Naive thymus-derived CD8-positive, alpha-beta T cell (primary cell): Measurements from ENCODE around the gene TEX53. TPM values are rescaled to one million over a fixed set of nuclear protein-coding genes. Genes with fewer than 3 reads are reported as not detected.

Experiments
- ATAC-seq, 2 donors: fragments of 150-1000 bp; cut with Tn5 transposase in 1 of 2; sonication (Bioruptor Pico), chemical (Tn5 transposase) in 1 of 2; 1 replicate in 1 of 2; 2 replicates in 1 of 2; pipeline ENCODE4 v1.10.0; 2021; ENCODE audit warnings: mild to moderate bottlenecking in 2 of 2, moderate library complexity in 2 of 2
- POLR2A ChIA-PET: fragments of 350-600 bp; sonication (Branson Sonifier 250); formaldehyde crosslinking; loops from one replicate; lab custom pipeline; 2021; ENCODE audit warnings: antibody characterized with exemption; lab: Charles Lee
- DNase-seq, 10 donors: peaks; one replicate each; pipeline versions ENCODE4 v3.0.0 to v3.0.0-alpha.2; 2020 to 2022
- H3K27ac Mint-ChIP-seq, 10 donors: one replicate each; pipeline ENCODE4 v1.8.0; 2020 to 2022; ENCODE audit warnings: mild to moderate bottlenecking in 10 of 10, mixed read lengths in 10 of 10, moderate library complexity in 4 of 10, inconsistent platforms in 1 of 10
- H3K27me3 Mint-ChIP-seq, 5 donors: one replicate each; pipeline ENCODE4 v1.8.0; 2021 to 2022; ENCODE audit warnings: mixed read lengths in 5 of 5
- H3K36me3 Mint-ChIP-seq, 3 donors: one replicate each; pipeline ENCODE4 v1.8.0; 2020 to 2022; ENCODE audit warnings: mixed read lengths in 3 of 3, mild to moderate bottlenecking in 2 of 3, inconsistent platforms in 1 of 3
- H3K4me1 Mint-ChIP-seq, 4 donors: one replicate each; pipeline ENCODE4 v1.8.0; 2021 to 2022; ENCODE audit warnings: mixed read lengths in 4 of 4
- H3K4me3 Mint-ChIP-seq, 10 donors: one replicate each; pipeline ENCODE4 v1.8.0; 2020 to 2022; ENCODE audit warnings: mild to moderate bottlenecking in 10 of 10, mixed read lengths in 10 of 10, moderate library complexity in 6 of 10, inconsistent platforms in 1 of 10
- H3K9me3 Mint-ChIP-seq, 9 donors: one replicate each; pipeline ENCODE4 v1.8.0; 2020 to 2022; ENCODE audit warnings: mixed read lengths in 9 of 9, mild to moderate bottlenecking in 3 of 9, inconsistent platforms in 1 of 9, moderate library complexity in 1 of 9
- polyA plus RNA-seq, 3 donors: library from polyadenylated mRNA; unstranded; fragments of 300-500 nt; fragmentation: Illumina TruSeq; gene quantifications; one replicate each; pipeline ENCODE4 v1.2.3, GENCODE V29; 2021
- total RNA-seq, 8 experiments: library from RNA in 2 of 8; stranded (reverse) in 2 of 8; gene quantifications; one replicate each; pipeline ENCODE4 v1.2.3 and lab custom pipeline; 2021 to 2026

Gene TEX53
- total and polyA plus RNA-seq, 5 experiments from 2014 or later, result not detected

DNA sequence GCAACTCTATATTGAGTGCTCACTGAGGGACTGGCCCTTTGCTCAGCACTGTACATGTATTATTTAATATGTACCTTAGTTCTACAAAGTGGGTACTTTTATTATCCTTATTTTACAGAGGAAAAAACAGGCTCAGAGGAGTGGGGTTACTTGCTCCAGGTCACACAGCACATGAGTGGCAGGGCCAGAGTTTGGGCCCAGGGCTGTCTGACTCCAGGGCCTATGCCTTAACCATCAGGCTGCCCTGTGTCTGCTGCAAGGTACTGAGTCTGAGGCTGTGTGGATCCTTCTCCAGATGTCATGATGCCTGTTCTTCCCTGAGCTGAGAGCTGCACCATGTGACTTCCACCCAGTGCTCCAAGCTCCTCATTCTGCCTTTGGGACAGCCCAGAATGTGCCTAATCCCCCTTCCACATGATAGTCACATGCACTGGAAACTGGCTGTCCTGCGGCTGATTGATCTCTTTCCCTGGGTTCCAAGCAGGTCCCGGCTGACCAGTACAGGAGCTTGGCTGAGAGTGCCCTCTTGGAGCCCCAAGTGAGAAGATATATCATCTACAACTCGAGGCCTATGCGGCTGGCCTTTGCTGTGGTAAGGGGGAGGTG lies 31.1 kb downstream of the TEX53 start:
- Mint-ChIP-seq H3K4me1 (peaks cover 0 to 10% (median 6%) of the 10 kb centered on the region in 4 donors), H3K9me3 (no peaks in the 10 kb centered on the region), H3K4me3 (no peak overlapping the region), H3K36me3 (peaks cover 11 to 82% (median 35%) of the 10 kb centered on the region in 3 donors), H3K27me3 (no peaks in the 10 kb centered on the region), H3K27ac (peak overlapping the region in 3 of 10 donors; percentile 40 to 60 (median 50))
- DNase-seq (no peak), ATAC-seq (no peak)
- POLR2A ChIA-PET, result interaction anchor here (1.0 to 1.6 kb wide), 2 partner anchors 10 to 39 kb away, joined by 3 to 5 read pairs; partner anchors contain the start of gene ATP6V1G1

DNA sequence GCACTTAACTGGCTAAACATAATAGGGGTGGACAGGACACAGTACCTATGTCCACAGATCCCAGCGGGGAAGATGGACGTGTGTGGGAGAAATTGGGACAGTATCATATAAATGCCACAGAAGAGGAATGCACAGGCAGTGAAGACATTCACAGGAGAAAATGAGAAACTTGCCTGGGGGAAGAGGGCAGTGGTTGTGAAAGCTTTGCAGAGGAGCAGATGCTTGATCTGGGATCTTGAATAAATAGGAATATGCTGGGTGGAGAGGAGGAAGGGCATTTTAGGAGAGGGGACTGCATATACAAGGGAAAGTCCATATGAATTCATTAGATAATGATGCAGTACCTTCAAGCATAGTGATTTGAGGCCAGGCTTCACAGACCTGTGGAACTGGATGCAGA lies 32.9 kb downstream of the TEX53 start:
- POLR2A ChIA-PET, result no interaction called here
- Mint-ChIP-seq H3K27me3 (no peaks in the 10 kb centered on the region), H3K4me1 (peaks cover 4 to 13% (median 9%) of the 10 kb centered on the region in 4 donors), H3K9me3 (no peaks in the 10 kb centered on the region), H3K27ac (peak overlapping the region in 2 of 10 donors; percentile 6 to 57), H3K36me3 (peaks cover 11 to 73% (median 37%) of the 10 kb centered on the region in 3 donors), H3K4me3 (no peak overlapping the region)
- ATAC-seq (no peak), DNase-seq (no peak)

DNA sequence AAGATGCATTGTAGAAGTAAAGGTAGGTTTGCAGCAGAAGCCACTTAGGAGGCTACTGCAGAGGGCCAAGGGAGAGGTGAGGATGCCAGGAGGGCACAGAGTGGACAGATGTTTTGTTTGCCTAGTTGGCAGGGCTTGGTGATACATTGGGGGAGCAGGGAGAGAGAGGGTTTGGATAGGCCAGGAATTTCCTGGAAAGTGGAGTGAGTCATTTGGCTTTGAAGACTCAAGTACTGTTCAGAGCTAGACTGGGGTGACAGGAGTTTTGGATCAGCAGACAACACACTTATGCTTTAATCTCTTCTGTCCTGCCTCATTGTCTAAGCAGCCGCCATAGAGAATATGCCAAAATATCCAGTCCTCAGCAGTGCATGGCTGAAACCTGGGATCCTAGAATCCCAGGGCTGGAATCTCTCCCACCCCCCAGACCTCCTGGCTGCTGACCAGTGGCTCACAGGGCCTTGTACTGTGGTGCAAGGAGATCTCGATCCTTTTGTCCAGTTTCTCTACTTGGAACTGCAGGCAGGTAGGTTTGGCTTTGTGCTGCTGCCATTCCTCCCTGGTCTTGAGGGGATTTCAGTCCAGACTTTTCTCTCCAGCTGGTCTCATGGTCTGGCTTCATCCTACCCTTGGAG lies 35.5 kb downstream of the TEX53 start:
- H3K9me3 Mint-ChIP-seq, result no peaks in the 10 kb centered on the region
- H3K27me3 Mint-ChIP-seq, result no peaks in the 10 kb centered on the region
- H3K4me3 Mint-ChIP-seq, result no peak overlapping the region
- ATAC-seq (no peak), DNase-seq (no peak)
- H3K4me1 Mint-ChIP-seq, result peaks cover 15 to 24% (median 20%) of the 10 kb centered on the region in 4 donors
- POLR2A ChIA-PET, result interaction anchor here (1.6 to 2.0 kb wide), 3 partner anchors 10 to 35 kb away, joined by 3 to 7 read pairs (median 5); partner anchors contain the start of genes ATP6V1G1 and TMEM268
- H3K27ac Mint-ChIP-seq, result peak overlapping the region in 5 of 10 donors; percentile 0 to 75 (median 7)
- H3K36me3 Mint-ChIP-seq, result peaks cover 5 to 67% (median 28%) of the 10 kb centered on the region in 3 donors

DNA sequence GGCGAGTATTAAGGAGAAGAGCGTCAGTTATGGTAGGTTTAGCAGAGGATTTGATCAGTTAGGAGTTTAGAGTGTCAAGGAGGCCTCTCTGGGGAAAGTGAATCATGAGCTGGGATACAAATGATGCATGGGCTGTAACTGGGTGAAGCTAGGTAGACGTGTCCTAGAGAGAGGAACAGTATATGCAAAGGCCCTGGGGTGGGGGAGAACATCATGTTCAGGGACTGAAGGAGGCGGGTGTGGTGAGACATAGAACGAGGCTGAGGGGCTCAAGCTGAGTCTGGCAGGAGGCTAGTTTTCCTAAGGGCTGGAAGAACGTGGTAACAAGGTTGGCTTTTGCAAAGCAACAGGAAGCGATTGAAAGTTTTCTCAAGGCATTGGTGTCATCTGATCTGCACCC lies 36.0 kb downstream of the TEX53 start:
- peak overlapping the region in 4 of 10 donors; percentile 0 to 71 (median 32) for H3K27ac Mint-ChIP-seq
- POLR2A ChIA-PET, result interaction anchor here (1.6 to 2.0 kb wide), 3 partner anchors 9 to 34 kb away, joined by 3 to 7 read pairs (median 5); partner anchors contain the start of genes ATP6V1G1 and TMEM268

DNA sequence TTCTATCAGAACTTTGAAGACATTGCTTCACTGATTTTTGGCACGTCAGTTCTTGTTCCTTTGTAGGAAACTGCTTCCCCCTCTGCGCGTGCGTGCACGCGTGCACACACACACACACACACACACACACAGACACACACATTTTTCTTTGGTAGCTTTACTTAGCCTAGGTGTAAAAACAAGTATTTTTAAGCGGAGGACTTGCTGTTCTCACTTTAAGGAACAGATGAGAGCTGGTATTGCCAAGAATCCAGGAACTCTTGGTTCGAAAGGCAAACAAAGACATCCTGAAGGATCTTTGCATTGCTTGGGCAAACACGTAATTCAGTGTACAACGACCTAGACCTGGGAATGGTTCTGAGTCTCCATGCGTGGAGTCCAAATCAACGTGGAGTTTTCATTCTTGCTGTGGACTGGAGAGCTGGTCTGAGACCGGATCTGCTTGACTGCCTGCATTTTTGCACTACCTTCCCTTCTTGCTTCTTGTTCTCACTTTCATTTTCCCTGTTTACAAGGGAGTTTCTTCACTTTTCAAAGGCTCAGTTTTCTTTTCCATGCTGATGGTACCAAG lies 38.3 kb downstream of the TEX53 start:
- DNase-seq (peak in 4 of 10 donors; percentile 10 to 51 (median 20)), ATAC-seq (peak; percentile 29 to 35)
- Mint-ChIP-seq H3K9me3 (no peaks in the 10 kb centered on the region), H3K27me3 (no peaks in the 10 kb centered on the region), H3K4me1 (peaks cover 19 to 47% (median 40%) of the 10 kb centered on the region in 4 donors), H3K36me3 (peaks cover 0 to 47% (median 23%) of the 10 kb centered on the region in 3 donors), H3K27ac (peak overlapping the region; percentile 68 to 96 (median 92)), H3K4me3 (peak overlapping the region; percentile 63 to 93 (median 82))
- POLR2A ChIA-PET, result interaction anchor here (0.6 to 1.1 kb wide), 4 partner anchors 8 to 281 kb away, joined by 3 read pairs; partner anchors contain the start of gene TMEM268

More for the DNA sequence above, 36.0 kb downstream of the TEX53 start:
- Mint-ChIP-seq H3K4me1 (peaks cover 21 to 30% (median 25%) of the 10 kb centered on the region in 4 donors), H3K9me3 (no peaks in the 10 kb centered on the region), H3K27me3 (no peaks in the 10 kb centered on the region), H3K4me3 (no peak overlapping the region), H3K36me3 (peaks cover 5 to 63% (median 25%) of the 10 kb centered on the region in 3 donors)
- DNase-seq (no peak), ATAC-seq (no peak)

DNA sequence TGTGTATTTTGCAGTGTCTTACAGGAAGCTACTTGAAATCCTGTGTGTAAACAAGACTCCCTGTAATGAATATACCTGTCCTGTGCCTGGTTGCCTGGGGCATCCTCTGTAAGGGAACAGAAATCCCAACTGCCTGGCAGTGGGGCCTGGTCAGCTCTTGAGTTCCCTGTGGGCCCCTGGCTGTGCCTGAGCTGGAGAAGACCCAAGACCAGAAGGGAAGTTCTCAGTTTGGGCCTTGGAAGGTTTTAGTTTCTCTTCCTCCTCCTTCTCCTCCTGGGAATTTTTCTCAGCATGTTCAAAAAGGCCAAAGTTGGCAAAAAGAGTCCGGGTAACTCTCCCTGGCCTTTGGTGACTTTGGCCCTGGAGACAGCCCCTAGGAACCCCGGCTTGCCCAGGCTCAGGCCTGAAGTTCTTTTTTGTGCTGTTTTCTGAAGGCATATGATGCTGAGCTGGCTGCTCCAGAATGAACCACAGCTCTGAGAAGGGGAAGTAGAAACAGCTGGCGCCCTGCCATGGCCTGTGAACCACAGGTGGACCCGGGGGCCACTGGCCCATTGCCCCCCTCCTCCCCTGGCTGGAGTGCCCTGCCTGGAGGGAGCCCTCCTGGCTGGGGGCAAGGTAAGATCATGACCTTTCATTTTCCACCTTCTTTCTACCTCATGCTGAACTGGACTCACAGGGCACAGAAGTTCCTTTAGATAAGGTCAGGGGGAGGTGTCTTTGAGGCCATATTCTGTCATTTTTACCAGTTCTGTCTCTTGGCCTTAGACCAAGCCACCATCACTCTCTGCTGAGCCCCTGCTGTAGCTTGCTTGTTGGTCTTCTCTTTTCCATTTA lies 40.7 kb downstream of the TEX53 start:
- ATAC-seq, result peak; percentile 26 to 32

DNA sequence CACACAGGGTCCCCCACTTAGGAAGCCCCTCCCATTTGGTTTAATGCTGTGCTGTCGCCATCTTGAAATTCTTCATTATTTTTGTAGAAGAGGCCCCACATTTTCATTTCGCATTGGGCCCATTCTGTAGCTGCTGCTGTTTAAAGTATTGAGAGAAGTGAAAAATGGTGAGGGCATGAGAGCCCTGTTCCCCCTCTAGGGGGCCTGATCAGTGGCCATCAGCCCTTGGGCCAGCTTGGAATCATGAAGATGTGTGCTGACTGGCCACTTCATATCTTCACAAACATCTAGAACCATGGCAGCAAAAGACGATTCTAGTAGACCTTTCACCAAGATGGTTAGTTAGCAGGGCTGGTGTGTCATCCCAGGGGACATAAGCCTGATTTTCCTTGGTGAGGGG lies 43.2 kb downstream of the TEX53 start:
- POLR2A ChIA-PET, result interaction anchor here (4.2 to 5.6 kb wide), 2 partner anchors 22 to 26 kb away, joined by 74 to 105 read pairs; partner anchors contain the start of gene ATP6V1G1
- Mint-ChIP-seq H3K36me3 (peaks cover 0 to 15% (median 8%) of the 10 kb centered on the region in 3 donors), H3K27me3 (no peaks in the 10 kb centered on the region), H3K9me3 (no peaks in the 10 kb centered on the region), H3K4me3 (peak overlapping the region in 3 of 10 donors; percentile 18 to 95 (median 18)), H3K4me1 (peaks cover 29 to 79% (median 65%) of the 10 kb centered on the region in 4 donors), H3K27ac (peak overlapping the region in 9 of 10 donors; percentile 53 to 97 (median 86))
- DNase-seq (no peak), ATAC-seq (no peak)

More for the DNA sequence above, 40.7 kb downstream of the TEX53 start:
- peak in 2 of 10 donors; percentile 53 to 68 for DNase-seq
- H3K4me3 Mint-ChIP-seq, result peak overlapping the region in 9 of 10 donors; percentile 41 to 72 (median 59)
- H3K9me3 Mint-ChIP-seq, result no peaks in the 10 kb centered on the region
- no peaks in the 10 kb centered on the region for H3K27me3 Mint-ChIP-seq
- H3K36me3 Mint-ChIP-seq, result peaks cover 0 to 32% (median 16%) of the 10 kb centered on the region in 3 donors
- POLR2A ChIA-PET, result interaction anchor here (0.7 to 2.7 kb wide), 6 partner anchors 10 to 211 kb away, joined by 3 to 12 read pairs (median 4); partner anchors contain the start of gene ATP6V1G1
- peak overlapping the region; percentile 71 to 96 (median 89) for H3K27ac Mint-ChIP-seq
- H3K4me1 Mint-ChIP-seq, result peaks cover 38 to 71% (median 61%) of the 10 kb centered on the region in 4 donors

DNA sequence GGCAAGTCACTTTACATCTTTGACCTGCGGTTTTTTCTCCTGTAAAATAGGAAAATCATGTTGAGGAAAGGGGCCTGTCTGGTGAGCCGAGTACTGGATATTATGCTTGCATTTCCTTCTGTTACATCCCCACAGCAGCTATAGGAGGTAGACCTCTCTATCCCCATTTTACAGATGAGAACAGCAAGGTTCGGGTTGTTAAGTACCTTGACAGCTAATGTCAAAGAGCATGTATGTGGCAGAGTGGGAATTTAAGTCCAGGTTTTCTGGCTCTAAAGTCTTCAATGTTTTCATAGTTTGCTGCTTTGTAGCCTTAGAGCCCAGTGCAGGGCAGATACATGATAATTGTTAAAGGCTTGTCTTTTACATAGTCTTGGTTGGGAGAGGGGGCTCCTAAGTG lies 43.7 kb downstream of the TEX53 start:
- DNase-seq, result no peak
- Mint-ChIP-seq H3K4me1 (peaks cover 28 to 74% (median 63%) of the 10 kb centered on the region in 4 donors), H3K36me3 (peaks cover 0 to 12% (median 8%) of the 10 kb centered on the region in 3 donors), H3K27me3 (no peaks in the 10 kb centered on the region), H3K27ac (peak overlapping the region in 9 of 10 donors; percentile 90 to 97 (median 95)), H3K9me3 (no peaks in the 10 kb centered on the region), H3K4me3 (peak overlapping the region; percentile 31 to 96 (median 90))
- ATAC-seq, result no peak
- POLR2A ChIA-PET, result interaction anchor here (4.2 to 5.6 kb wide), 2 partner anchors 22 to 26 kb away, joined by 74 to 105 read pairs; partner anchors contain the start of gene ATP6V1G1

DNA sequence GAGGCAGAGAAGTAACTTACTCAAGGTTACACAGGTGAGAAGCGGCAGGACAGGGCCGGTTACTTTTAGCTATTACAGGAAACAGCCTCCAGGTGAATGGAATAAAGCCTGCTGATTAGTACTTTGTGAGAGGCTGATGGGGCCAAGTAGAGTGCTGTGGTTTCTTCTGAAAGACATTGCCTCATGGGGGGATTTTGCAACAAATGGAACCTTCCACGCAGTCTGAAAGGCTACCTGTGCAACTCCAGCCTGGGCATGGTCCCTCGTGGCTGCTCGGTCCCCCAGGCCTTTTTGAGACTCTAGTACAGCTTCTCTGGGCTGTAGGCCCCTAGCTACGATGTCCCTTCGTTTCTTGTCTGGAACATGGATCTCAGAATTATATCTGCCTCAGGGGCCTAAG lies 44.5 kb downstream of the TEX53 start:
- POLR2A ChIA-PET, result interaction anchor here (1.0 to 5.6 kb wide), 4 partner anchors 9 to 25 kb away, joined by 4 to 105 read pairs (median 40); partner anchors contain the start of gene ATP6V1G1
- ATAC-seq, result no peak

DNA sequence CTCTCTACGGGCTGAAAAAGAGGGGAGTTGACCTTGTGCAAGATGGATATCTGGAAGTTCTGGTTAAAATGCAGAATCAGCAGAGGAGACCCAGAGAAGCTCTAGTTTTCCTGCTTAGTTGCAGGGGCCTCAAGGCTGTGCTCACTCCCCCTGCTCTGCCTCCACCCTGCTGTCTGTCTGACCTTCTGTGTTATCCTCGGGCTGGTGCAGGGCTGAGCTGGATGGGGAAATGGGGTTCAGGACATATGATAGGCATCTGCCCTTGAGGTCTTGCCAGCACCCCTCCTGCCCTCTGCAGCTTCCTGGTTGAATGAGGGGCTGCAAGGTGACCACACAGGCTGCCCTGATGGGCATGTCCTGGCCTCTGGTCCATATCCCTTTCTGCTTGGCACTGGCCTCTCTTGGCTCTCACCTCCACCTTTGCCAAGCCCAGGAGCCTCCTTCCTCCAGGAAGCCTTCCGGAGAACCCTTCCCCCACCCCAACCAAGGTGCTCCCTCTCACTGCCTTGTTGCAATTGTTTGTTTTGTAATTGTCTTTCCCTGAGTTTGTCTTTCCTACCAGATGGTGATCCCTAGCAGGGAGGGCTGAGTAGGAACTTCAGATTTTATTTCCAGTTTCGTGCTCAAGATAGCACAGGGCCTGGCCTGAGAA lies 45.2 kb downstream of the TEX53 start:
- DNase-seq (no peak), ATAC-seq (no peak)
- peak overlapping the region; percentile 90 to 97 (median 94) for H3K27ac Mint-ChIP-seq
- no peaks in the 10 kb centered on the region for H3K9me3 Mint-ChIP-seq
- POLR2A ChIA-PET, result interaction anchor here (0.9 to 5.6 kb wide), 15 partner anchors 10 to 317 kb away, joined by 3 to 105 read pairs (median 5); partner anchors contain the start of genes AKNA and ATP6V1G1
- peaks cover 0 to 3% (median 3%) of the 10 kb centered on the region in 3 donors for H3K36me3 Mint-ChIP-seq
- H3K4me1 Mint-ChIP-seq, result peaks cover 31 to 76% (median 61%) of the 10 kb centered on the region in 4 donors
- H3K4me3 Mint-ChIP-seq, result peak overlapping the region; percentile 76 to 96 (median 90)
- H3K27me3 Mint-ChIP-seq, result no peaks in the 10 kb centered on the region

More for the DNA sequence above, 44.5 kb downstream of the TEX53 start:
- peak overlapping the region; percentile 90 to 97 (median 94) for H3K27ac Mint-ChIP-seq
- H3K27me3 Mint-ChIP-seq, result no peaks in the 10 kb centered on the region
- peaks cover 0 to 4% (median 3%) of the 10 kb centered on the region in 3 donors for H3K36me3 Mint-ChIP-seq
- H3K4me1 Mint-ChIP-seq, result peaks cover 28 to 73% (median 61%) of the 10 kb centered on the region in 4 donors
- H3K4me3 Mint-ChIP-seq, result peak overlapping the region; percentile 76 to 96 (median 90)
- DNase-seq, result no peak
- H3K9me3 Mint-ChIP-seq, result no peaks in the 10 kb centered on the region
